Measurements from ENCODE around the gene XPNPEP3. TPM values are rescaled to one million over a fixed set of nuclear protein-coding genes. Genes with fewer than 3 reads are reported as not detected.
"Not testable (repeated sequence)": the region's sequence is repeated elsewhere in the genome, so short reads cannot be mapped to it uniquely, and the experiment has no call there.

XPNPEP3 gene
- total RNA-seq, 4 donors from 2014 or later, result 12.0 to 19.2 (median 14.0) TPM

DNA sequence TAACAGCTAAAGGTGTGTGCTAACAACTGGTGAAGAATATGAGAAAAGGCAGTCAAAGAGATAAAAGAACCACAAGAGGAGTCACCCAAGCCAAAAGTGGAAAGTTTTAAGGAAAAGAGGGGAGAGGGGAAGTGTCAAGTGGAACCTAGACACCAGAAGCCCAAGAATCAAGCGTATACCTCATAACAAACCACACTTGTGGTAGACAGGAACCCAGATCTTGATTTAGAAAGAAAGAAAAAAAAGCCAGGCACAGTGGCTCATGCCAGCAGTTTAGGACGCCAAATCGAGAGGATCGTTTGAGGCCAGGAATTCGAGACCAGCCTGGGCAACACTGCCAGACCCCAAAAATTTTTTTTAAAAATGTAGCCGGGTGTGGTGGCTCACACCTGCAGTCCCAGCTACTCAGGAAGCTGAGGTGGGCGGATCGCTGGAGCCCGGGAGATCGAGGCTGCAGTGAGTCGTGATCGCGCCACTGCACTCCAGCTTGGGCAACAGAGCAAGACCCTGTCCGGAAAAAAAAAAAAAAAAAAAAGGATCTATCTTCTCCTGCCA, 38.7 kb upstream of the XPNPEP3 start:
- Histone ChIP-seq H3K27ac (peak overlapping the region in 3 of 4 donors; percentile 78 to 93 (median 88)), H3K9me3 (no peaks in the 10 kb centered on the region), H3K4me3 (peak overlapping the region; percentile 90 to 98 (median 95)), H3K36me3 (peaks cover 0 to 9% (median 0%) of the 10 kb centered on the region in 3 donors), H3K4me1 (peaks cover 7 to 38% (median 17%) of the 10 kb centered on the region in 4 donors), H3K27me3 (no peaks in the 10 kb centered on the region)
- TF ChIP-seq POLR2A (IDR thresholded peaks at IDR 0.05) (no peak), CTCF (IDR thresholded peaks at IDR 0.05) (no peak), EP300 (IDR thresholded peaks at IDR 0.05) (no peak)
- 25 to 37% methylated on average over 14 of the region's 14 CpGs for WGBS, 2 donors
- no peak for DNase-seq (ENCODE audit: low spot score in 2 of 2)

- Histone ChIP-seq H3K36me3 (peaks cover 0 to 16% (median 0%) of the 10 kb centered on the region in 3 donors), H3K9me3 (no peaks in the 10 kb centered on the region), H3K4me3 (peak within 1 kb of the TSS; percentile 90 to 98 (median 95)), H3K27ac (peak within 1 kb of the TSS; percentile 78 to 93 (median 85)), H3K27me3 (no peaks in the 10 kb centered on the region), H3K4me1 (peaks cover 7 to 38% (median 17%) of the 10 kb centered on the region in 4 donors)
- peak; percentile 32 to 66 for TF ChIP-seq POLR2A (IDR thresholded peaks at IDR 0.05)
- peak in 1 of 2 donors; percentile 84 for TF ChIP-seq EP300 (IDR thresholded peaks at IDR 0.05)
- TF ChIP-seq CTCF (IDR thresholded peaks at IDR 0.05), result peak; percentile 20 to 62 (median 37)
- peak; percentile 78 to 84 for DNase-seq (ENCODE audit: low spot score in 2 of 2)
- 1% methylated on average over 44 to 57 of the region's 61 CpGs for WGBS, 2 donors
Observed at GRCh38 chr22:40818747-40819598, 38.0 kb upstream of the XPNPEP3 start, which contains the start of gene SLC25A17. SLC25A17 (minus strand) TSS chr22:40819346; CDS start chr22:40819248, 98 bp downstream.

GRCh38 chr22:40819599-40820140, 37.3 kb upstream of the XPNPEP3 start:
- Histone ChIP-seq H3K4me1 (peaks cover 7 to 38% (median 17%) of the 10 kb centered on the region in 4 donors), H3K27me3 (no peaks in the 10 kb centered on the region), H3K27ac (peak overlapping the region; percentile 78 to 93 (median 85)), H3K9me3 (no peaks in the 10 kb centered on the region), H3K36me3 (peaks cover 0 to 23% (median 0%) of the 10 kb centered on the region in 3 donors), H3K4me3 (peak overlapping the region; percentile 90 to 98 (median 95))
- TF ChIP-seq POLR2A (IDR thresholded peaks at IDR 0.05) (no peak), CTCF (IDR thresholded peaks at IDR 0.05) (peak in 1 of 5 experiments; percentile 15), EP300 (IDR thresholded peaks at IDR 0.05) (no peak)
- DNase-seq (ENCODE audit: low spot score in 2 of 2), result no peak
- 3 to 4% methylated on average over 4 of the region's 4 CpGs for WGBS, 2 donors

GRCh38 chr22:40823426-40823825, 33.5 kb upstream of the XPNPEP3 start:
- DNase-seq (ENCODE audit: low spot score in 2 of 2), result no peak
- WGBS, 2 donors, result 79 to 80% methylated on average over 1 of the region's 1 CpG

GRCh38 chr22:40826292-40826691, 30.7 kb upstream of the XPNPEP3 start:
- not testable (repeated sequence) for H3K4me3 ChIP-seq; H3K27ac ChIP-seq; H3K9me3 ChIP-seq; H3K27me3 ChIP-seq; H3K4me1 ChIP-seq; DNase-seq (ENCODE audit: low spot score in 2 of 2)
- peaks cover 0 to 87% (median 0%) of the 10 kb centered on the region in 3 donors for H3K36me3 ChIP-seq
- 92 to 94% methylated on average over 2 of the region's 2 CpGs for WGBS, 2 donors

More at GRCh38 chr22:40823426-40823825, 33.5 kb upstream of the XPNPEP3 start:
- H3K27ac ChIP-seq, result no peak overlapping the region
- no peaks in the 10 kb centered on the region for H3K9me3 ChIP-seq
- TF ChIP-seq POLR2A (IDR thresholded peaks at IDR 0.05) (no peak), EP300 (IDR thresholded peaks at IDR 0.05) (no peak), CTCF (IDR thresholded peaks at IDR 0.05) (no peak)
- H3K36me3 ChIP-seq, result peaks cover 0 to 59% (median 0%) of the 10 kb centered on the region in 3 donors
- no peaks in the 10 kb centered on the region for H3K27me3 ChIP-seq
- H3K4me1 ChIP-seq, result peaks cover 0 to 15% (median 5%) of the 10 kb centered on the region in 4 donors
- no peak overlapping the region for H3K4me3 ChIP-seq

Data from tibial nerve (tissue), 4 donors.